CD4-positive, alpha-beta T cell treated with Interleukin-10 for 1 hour (primary cell): ENCODE results near the gene GAL3ST2.
"Not testable (repeated sequence)": the region's sequence is repeated elsewhere in the genome, so short reads cannot be mapped to it uniquely, and the experiment has no call there.

Experiments
- DNase-seq: peaks from one replicate; pipeline ENCODE4 v3.0.0-alpha.2; 2020

GAL3ST2 gene

DNA sequence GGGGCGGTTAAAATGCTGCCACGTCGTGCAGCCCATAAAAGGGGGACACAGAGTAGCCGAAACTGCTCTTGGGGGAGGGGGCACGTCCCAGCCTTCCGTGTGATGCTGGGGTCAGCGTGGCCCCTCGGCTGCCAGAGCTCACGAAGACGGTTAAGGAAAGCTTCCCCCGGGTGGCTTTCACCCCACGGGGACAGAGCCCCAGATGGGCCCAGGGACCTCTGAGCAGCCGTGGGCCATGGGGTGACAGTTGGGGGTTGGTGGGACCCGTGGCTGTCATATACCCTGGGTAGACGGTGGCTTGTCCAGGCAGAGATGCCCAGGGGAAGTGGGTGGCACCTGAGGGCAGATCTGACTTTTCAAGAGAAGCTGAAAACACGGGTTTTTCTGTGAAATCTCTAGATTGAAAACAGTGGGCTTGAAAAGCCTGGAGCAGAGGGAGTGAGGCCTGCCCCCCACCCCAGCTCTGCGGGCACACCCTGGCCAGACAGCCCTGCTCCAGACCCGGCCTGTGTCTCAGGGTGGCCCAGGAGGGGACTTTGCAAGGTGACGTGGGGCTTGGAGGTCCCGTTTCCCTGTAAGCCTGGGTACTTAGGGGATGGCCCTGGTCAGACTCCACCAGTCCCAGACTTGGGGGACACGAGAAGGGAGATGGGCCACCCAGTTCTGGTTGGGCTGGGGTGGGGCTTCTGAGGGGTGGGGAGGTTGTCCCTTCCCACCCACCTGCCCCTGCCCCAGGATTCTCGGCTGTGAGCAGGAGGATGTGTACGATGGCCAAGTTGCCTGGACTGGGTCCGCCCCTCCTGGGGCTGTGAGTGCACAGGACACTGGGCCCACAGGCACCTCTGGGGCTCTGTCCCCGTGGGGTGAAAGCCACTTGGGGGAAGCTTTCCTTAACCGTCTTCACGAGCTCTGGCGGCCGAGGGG is 33.0 kb downstream of the GAL3ST2 start:
- DNase-seq: no peak

- no peak for DNase-seq
These were observed 33.9 kb downstream of the GAL3ST2 start for GRCh38 chr2:241810307-241811200.

GRCh38 chr2:241811201-241811951 is 34.8 kb downstream of the GAL3ST2 start:
- no peak for DNase-seq

GRCh38 chr2:241811952-241812729 is 35.5 kb downstream of the GAL3ST2 start:
- no peak for DNase-seq

- DNase-seq: no peak
These were observed 36.4 kb downstream of the GAL3ST2 start for GRCh38 chr2:241812730-241813643.

GRCh38 chr2:241813644-241814392 is 37.2 kb downstream of the GAL3ST2 start:
- DNase-seq: peak; percentile 52

DNA sequence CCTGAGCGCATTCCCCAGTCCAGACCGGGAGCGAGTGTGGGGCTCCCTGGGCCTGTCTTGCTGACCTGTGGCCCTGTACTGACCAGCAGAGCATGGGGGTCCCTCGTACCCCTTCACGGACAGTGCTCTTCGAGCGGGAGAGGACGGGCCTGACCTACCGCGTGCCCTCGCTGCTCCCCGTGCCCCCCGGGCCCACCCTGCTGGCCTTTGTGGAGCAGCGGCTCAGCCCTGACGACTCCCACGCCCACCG is 37.7 kb downstream of the GAL3ST2 start:
- no peak for DNase-seq

DNA sequence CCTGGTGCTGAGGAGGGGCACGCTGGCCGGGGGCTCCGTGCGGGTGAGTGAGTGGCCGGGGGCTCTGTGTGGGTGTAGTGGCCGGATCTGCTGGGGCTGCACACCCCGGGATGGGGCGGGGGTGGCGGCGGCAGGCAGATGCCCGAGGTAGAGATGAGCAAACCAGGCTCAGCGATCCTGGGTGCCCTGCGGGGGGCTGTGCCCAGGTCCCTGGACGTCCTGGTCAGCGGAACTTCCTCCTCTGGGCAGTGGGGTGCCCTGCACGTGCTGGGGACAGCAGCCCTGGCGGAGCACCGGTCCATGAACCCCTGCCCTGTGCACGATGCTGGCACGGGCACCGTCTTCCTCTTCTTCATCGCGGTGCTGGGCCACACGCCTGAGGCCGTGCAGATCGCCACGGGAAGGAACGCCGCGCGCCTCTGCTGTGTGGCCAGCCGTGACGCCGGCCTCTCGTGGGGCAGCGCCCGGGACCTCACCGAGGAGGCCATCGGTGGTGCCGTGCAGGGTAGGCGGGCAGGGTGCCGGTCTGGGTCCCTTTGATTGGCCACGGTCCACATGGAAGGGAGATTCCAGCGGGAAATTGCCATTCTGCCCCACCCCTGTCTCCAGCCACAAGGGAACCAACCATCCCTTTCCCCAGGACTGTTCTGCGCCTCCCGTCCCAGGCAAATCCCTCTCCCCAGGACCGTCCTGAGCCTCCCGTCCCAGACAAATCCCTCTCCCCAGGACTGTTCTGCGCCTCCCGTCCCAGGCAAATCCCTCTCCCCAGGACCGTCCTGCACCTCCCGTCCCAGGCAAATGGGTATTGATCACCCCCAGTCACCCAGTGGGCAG is 38.2 kb downstream of the GAL3ST2 start:
- DNase-seq: no peak

DNA sequence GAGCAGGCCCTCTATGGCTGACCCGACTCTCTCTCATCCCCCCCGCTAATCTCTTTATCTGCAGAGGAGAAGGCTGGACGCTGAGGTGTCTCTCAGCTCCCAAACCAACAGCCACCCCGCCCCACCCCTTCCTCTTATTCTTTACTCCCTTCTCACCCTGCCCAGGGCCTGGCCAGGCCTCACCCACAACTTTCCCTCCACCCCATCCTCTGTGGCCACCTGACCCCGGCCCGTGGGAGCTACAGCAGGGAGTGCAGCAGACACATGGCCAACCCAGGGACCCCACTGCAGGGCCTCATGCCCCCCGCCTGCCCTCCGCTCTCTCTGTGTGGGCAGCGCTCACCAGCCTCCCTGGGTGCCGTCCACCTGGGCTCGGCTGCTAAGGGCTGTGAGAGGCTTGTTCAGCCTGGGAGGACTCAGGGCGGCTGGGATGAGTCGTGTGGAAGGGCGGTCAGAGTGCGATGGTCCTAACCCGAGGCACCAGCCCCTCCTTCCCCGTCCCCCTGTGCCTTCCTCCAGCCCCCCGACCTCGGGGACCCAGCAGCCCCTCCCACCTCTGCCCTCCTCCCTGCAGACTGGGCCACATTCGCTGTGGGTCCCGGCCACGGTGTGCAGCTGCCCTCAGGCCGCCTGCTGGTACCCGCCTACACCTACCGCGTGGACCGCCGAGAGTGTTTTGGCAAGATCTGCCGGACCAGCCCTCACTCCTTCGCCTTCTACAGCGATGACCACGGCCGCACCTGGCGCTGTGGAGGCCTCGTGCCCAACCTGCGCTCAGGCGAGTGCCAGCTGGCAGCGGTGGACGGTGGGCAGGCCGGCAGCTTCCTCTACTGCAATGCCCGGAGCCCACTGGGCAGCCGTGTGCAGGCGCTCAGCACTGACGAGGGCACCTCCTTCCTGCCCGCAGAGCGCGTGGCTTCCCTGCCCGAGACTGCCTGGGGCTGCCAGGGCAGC is 39.1 kb downstream of the GAL3ST2 start:
- no peak for DNase-seq

DNA sequence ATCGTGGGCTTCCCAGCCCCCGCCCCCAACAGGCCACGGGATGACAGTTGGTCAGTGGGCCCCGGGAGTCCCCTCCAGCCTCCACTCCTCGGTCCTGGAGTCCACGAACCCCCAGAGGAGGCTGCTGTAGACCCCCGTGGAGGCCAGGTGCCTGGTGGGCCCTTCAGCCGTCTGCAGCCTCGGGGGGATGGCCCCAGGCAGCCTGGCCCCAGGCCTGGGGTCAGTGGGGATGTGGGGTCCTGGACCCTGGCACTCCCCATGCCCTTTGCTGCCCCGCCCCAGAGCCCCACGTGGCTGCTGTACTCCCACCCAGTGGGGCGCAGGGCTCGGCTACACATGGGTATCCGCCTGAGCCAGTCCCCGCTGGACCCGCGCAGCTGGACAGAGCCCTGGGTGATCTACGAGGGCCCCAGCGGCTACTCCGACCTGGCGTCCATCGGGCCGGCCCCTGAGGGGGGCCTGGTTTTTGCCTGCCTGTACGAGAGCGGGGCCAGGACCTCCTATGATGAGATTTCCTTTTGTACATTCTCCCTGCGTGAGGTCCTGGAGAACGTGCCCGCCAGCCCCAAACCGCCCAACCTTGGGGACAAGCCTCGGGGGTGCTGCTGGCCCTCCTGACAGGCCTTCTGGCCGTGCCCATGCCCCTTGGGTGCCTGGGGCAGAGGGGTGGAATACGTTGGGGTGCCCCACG is 40.0 kb downstream of the GAL3ST2 start:
- DNase-seq: no peak

DNA sequence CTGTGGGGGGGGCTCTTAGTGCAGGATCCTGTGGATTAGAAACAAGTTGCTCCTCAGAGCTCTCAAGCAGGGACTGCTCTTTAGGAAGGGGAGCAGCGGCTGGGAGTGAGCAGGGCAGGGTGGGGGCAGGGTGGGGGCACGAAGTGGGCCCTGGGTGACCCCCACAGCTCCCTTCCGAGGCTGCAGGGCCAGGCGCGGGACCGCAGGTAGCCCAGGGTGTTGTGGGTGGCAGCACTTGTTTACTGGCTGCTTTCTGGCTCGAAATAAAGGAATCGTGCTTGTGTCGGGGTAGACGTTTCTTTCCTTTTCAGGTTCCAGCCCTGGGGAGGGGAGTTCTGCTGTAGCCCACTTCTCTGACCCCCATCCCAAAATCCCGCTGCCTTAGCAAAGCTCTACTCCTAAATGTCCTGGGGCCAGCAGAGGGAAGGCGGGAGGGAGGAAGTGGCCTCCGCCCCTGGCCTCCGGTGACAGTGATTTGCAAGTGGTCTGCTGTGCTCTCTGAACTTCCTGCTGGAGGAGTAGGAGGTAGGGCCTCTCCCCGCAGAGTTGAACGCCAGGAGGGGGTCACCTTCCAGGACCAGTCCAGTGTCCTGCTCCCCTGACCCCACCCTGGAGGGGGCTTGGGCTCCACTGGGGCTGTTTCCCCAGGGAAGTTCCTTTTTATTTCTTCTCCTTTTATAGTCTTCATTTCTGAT is 40.7 kb downstream of the GAL3ST2 start:
- DNase-seq: no peak

DNA sequence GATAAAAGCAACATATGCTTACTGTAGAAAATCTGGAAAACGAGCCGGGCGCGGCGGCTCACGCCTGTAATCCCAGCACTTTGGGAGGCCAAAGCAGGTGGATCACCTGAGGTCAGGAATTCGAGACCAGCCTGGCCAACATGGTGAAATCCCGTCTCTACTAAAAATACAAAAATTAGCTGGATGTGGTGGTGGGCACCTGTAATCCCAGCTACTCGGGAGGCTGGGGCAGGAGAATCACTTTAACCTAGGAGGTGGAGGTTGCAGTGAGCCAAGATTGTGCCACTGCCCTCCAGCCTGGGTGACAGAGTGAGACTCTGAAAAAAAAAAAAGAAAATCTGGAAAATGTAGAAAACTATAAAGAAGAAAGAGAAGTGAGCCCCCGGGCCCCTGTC is 41.2 kb downstream of the GAL3ST2 start:
- DNase-seq: not testable (repeated sequence)

DNA sequence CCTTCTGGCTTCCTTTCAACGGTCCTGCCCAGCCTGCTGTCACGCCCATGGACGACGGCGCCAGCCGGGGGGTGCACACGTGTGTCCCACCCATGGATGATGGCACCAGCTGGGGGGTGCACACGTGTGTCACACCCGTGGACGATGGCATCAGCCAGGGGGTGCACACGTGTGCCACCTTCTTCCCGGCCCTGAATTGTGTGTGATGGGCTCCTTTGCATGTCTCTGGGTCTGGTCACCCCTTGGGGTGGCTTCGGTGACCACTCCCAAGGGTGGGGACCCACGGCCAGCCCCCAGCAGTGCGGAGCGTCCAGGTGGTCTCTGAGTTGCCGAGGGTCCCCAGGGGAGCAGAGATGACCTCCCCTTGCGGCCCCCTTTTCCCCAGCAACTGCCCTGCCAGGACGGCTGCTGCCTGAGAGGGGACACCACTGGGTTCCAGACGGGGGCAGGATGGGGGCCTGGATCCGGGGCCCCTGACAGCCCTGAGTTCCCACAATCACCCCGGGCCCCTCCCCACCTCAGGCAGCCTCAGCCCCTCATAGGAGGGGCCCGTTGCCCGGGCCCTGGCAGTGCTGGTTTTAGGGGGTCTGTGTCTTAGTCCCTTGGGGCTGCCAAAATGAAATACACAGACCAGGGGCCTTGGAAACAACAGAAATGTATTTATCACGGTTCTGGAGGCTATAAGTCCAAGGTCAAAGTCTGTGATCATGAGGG is 41.8 kb downstream of the GAL3ST2 start:
- no peak for DNase-seq

GRCh38 chr2:241818943-241819270 is 42.3 kb downstream of the GAL3ST2 start:
- DNase-seq: no peak

GRCh38 chr2:241819947-241820624 is 43.5 kb downstream of the GAL3ST2 start:
- DNase-seq: not testable (repeated sequence)
